Activated T-cell treated with anti-CD3 and anti-CD28 coated beads, Interleukin-2, amount 50 U/mL, for 4 hours (primary cell): ENCODE measurements around the gene TRIM36. TPM values are rescaled to one million over a fixed set of nuclear protein-coding genes. Genes with fewer than 3 reads are reported as not detected.

Source experiments
- ATAC-seq, 2 donors: fragments of 200-7000 bp; cut with Tn5 transposase; one replicate each; pipeline ENCODE4 v1.10.0; 2021
- DNase-seq: peaks from one replicate; pipeline ENCODE4 v3.0.0-alpha.2; 2020
- H3K27me3 Mint-ChIP-seq: one replicate; pipeline ENCODE4 v1.8.0; 2021; ENCODE audit warnings: low read depth, mixed read lengths
- H3K36me3 Mint-ChIP-seq: one replicate; pipeline ENCODE4 v1.8.0; 2022; ENCODE audit warnings: mixed read lengths; ENCODE audit not compliant: insufficient read depth
- H3K4me1 Mint-ChIP-seq: one replicate; pipeline ENCODE4 v1.8.0; 2021; ENCODE audit warnings: low read depth, mixed read lengths
- H3K4me3 Mint-ChIP-seq: one replicate; pipeline ENCODE4 v1.8.0; 2021; ENCODE audit warnings: mild to moderate bottlenecking, moderate library complexity, mixed read lengths
- H3K9me3 Mint-ChIP-seq: one replicate; pipeline ENCODE4 v1.8.0; 2021; ENCODE audit warnings: mixed read lengths
- total RNA-seq, 3 donors: library from RNA; stranded (reverse); gene quantifications; one replicate each; pipeline ENCODE4 v1.2.1, GENCODE V29; 2021

TRIM36 gene
- total RNA-seq, 3 donors from 2014 or later = not detected

GRCh38 chr5:115180165-115180709 lies 10.5 kb upstream of the TRIM36 start:
- peak overlapping the region; percentile 78 for H3K4me3 Mint-ChIP-seq
- ATAC-seq (peak; percentile 66 to 72), DNase-seq (no peak)
- peaks cover 9% of the 10 kb centered on the region for H3K4me1 Mint-ChIP-seq
- H3K36me3 Mint-ChIP-seq = no peaks in the 10 kb centered on the region
- no peaks in the 10 kb centered on the region for H3K9me3 Mint-ChIP-seq
- peaks cover 70% of the 10 kb centered on the region for H3K27me3 Mint-ChIP-seq

DNA sequence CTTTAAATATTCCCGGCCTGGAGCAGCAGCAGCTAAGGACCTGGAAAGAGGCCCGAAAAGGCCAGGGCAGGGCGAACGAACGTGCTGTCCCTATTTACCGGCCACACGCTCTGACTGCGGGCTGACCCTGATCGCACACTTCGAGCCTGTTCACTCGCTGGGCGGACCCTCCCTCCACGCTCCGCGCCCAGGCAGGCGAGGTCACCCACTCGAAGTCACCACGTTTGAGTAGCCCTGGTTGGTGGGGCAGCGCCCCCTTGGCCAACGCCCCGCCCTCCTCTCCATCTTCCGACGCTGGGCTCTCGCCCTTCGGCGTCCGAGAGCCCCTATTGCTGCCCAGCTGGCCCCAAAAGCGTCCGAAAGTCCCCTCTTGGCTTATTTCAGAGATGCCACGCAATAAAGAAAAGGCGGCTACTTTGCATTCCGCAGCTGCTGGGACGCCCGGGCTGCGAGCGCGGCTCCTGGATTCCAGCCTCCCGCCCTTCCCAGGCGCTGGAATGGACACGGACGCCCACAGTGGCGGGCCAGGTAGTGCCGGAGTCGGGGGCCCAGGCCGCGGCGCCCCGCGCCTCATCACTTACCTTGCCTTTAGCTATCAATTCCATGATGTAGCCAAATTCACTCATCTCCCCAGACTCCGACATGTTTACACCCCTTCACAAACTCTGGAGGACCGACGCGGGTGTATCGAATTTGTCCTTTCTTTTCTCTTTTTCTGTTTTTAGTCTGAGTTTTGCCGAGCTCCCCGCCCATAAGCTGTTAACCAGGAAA lies 9.9 kb upstream of the TRIM36 start:
- peaks cover 6% of the 10 kb centered on the region for H3K4me1 Mint-ChIP-seq
- H3K4me3 Mint-ChIP-seq = peak overlapping the region; percentile 78
- no peaks in the 10 kb centered on the region for H3K36me3 Mint-ChIP-seq
- no peaks in the 10 kb centered on the region for H3K9me3 Mint-ChIP-seq
- peaks cover 70% of the 10 kb centered on the region for H3K27me3 Mint-ChIP-seq
- ATAC-seq = peak; percentile 39 to 42
- no peak for DNase-seq

DNA sequence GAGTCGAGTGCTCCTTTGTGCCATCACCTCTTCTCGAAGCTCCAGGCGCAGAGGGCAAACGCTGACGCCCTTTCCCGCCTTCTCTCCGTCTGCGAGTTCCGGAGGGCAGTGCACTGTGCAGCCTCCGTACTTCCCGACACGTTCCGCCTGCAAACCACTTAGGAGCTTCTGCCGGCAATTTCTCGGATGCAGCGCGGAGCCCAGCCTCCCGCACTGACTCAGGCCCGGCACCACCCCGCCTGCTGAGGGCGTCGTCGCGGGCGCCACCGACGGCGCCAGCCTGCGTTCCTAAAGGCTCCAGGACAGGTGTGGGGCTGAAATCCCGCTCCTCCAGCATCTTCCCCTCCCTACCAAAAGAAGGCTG lies 9.3 kb upstream of the TRIM36 start:
- no peak for DNase-seq

DNA sequence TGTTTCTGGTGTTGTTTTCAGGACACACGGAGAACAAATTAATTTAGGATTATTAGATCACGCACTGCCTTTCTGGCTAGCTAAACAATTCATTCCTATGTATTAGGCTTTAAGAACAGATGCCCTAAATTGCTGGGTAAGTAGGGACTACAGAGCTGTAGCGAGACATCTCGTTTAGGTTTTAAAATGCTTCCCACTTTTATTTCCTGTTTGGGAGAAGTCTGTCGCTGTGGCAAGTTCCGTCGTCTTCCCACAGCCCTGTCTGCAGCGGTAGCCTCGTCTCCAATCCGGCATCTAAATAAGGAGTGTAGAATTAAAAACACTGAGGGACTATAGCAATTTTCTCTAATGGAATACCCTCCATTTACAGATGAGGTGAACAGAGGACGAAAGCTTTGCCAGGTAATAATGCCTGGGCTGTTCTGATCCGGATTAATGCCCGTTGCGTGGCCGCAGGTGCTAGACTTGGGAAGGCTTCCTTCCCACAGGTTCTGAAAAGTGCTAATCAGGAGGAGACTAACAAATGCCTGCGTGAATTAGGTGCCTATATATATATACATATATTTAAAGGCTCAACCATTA lies 1.3 kb upstream of the TRIM36 start:
- DNase-seq (no peak), ATAC-seq (no peak)
- Mint-ChIP-seq H3K4me1 (peaks cover 10% of the 10 kb centered on the region), H3K36me3 (peaks cover 3% of the 10 kb centered on the region), H3K27me3 (peaks cover 67% of the 10 kb centered on the region), H3K4me3 (peak overlapping the region; percentile 68), H3K9me3 (peaks cover 10% of the 10 kb centered on the region)

More for the DNA sequence above, 9.3 kb upstream of the TRIM36 start:
- Mint-ChIP-seq H3K9me3 (no peaks in the 10 kb centered on the region), H3K4me1 (peaks cover 6% of the 10 kb centered on the region), H3K36me3 (no peaks in the 10 kb centered on the region), H3K27me3 (peaks cover 70% of the 10 kb centered on the region), H3K4me3 (no peak overlapping the region)
- ATAC-seq = peak in 1 of 2 donors; percentile 20

DNA sequence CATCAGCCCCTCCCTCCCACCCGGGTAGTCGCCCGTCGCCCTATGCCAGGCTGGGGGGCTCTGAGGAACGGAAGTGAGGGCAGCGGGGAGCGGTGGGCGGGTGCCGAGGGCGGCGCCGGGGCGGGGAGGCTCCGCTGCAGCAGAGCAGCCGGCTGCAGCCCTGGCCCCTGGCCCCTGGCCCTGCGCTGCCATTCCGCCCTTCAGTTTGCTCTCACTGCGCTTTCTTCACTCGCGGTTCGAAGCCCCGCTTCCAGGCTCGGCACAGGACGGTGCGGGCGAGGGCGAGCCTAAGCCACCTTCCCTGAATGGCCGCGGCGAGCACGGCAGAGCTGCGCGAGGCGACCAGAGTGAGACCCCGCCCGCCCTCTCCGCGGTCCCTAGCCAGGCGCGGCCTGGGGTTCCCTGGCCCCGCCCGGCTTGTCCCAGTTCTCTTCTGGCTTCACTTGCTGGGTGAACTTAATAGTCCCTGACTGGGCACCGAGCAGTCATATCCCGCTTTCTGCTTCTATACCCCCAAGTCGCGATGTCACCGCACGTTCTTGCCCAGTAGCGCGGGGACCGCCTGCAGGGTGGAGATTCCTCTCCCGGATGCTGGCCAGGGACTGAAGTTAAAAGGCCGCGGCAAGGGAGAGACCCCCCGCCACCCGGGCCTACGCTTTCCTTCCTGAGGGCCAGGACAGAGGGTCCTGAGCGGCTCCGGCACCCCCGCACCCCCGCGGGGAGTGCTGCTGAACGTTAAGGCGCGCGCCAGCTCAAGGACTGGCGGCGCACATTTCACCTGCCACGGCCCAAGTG lies 623 bp upstream of the TRIM36 start:
- peak; percentile 58 to 68 for ATAC-seq
- Mint-ChIP-seq H3K4me1 (peaks cover 10% of the 10 kb centered on the region), H3K4me3 (peak overlapping the region; percentile 79), H3K27me3 (peaks cover 70% of the 10 kb centered on the region), H3K36me3 (peaks cover 3% of the 10 kb centered on the region), H3K9me3 (peaks cover 10% of the 10 kb centered on the region)
- DNase-seq = no peak

DNA sequence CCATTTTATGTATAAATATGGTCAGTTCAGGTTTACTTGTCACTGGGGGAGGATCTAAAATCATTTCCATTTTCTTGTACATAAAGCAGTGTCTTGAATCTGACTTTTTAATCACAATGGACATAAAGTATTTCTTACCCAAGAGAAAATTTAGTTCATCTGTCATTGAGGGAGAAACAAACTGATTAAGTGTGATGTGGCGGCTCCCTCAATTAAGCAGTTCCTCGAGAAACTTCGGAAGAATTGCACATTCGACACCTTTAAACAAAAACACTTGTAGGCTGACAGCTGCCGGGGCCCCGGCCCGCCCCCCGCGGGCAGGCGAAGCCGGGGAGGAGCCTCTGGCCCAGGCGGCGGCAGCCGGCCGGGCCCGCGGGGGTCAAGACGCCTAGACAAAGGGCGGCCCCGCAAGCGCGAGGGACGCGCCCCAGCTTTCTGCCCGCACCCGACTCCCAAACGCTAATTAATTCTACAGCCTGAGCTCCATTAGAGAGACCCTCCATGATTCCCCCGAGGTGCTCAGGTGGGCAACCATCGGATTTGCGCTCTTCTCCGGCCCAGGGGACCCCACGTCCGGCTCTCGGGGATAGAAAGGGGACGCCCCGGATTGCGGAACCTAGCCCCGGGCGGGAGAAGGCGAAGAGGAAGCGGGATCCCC lies 750 bp downstream of the TRIM36 start:
- peaks cover 68% of the 10 kb centered on the region for H3K27me3 Mint-ChIP-seq
- DNase-seq (no peak), ATAC-seq (no peak)
- H3K9me3 Mint-ChIP-seq = peaks cover 10% of the 10 kb centered on the region
- peak overlapping the region; percentile 79 for H3K4me3 Mint-ChIP-seq
- peaks cover 10% of the 10 kb centered on the region for H3K4me1 Mint-ChIP-seq
- H3K36me3 Mint-ChIP-seq = peaks cover 3% of the 10 kb centered on the region

DNA sequence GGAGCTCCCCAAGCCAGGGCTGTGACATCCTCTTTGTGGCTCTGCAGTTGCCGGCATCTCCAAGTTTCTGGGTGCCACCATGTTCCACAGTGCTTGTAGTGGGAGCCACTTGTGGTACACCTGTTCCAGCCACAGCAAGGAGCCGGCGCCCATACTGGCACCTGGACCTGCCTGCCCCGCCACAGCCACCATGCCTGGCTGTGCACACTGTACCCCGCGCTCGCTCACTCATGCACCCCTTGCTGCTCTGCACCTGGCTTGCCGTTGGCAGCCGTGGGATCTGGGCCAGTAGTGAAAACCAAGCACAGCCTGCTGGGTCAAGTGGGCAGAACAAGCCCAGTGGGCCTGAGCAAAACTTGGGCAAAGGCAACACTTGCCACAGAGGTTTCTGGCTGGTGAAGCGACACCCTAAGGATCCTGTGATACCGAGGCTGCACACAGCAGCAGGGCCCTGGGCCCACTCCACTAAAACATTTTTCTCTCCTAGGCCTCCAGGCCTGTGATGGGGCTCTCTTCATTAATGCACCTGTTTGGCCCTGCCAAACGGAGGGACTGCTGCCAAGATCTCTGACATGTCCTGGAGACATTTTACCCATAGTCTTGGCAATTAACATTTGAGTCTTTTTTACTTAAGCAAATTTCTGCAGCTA lies 2.8 kb downstream of the TRIM36 start:
- Mint-ChIP-seq H3K4me1 (peaks cover 10% of the 10 kb centered on the region), H3K9me3 (peaks cover 10% of the 10 kb centered on the region), H3K4me3 (no peak overlapping the region), H3K36me3 (peaks cover 3% of the 10 kb centered on the region), H3K27me3 (peaks cover 64% of the 10 kb centered on the region)
- no peak for DNase-seq
- no peak for ATAC-seq

DNA sequence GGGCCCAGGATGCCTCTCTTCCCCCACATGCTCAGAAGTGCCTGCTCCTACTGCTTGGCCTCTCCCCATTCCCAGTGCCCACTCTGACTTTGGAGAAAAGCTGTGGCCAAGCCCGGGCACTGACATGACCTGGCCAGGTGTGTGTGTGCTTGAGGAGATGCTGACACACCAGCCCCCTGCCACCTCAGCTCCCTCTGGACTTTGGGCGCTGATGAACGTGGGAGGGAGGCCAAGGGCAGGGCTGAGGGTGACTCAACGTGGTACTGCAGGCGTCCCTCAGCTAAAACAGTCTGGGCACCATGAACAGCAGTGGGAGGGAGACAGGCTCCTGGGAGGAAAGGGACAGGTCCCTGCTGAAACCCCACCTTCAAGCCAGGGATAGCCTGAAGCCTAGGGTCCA lies 3.9 kb downstream of the TRIM36 start:
- Mint-ChIP-seq H3K4me1 (peaks cover 6% of the 10 kb centered on the region), H3K9me3 (peaks cover 10% of the 10 kb centered on the region), H3K36me3 (peaks cover 3% of the 10 kb centered on the region), H3K27me3 (peaks cover 58% of the 10 kb centered on the region), H3K4me3 (no peak overlapping the region)
- ATAC-seq (no peak), DNase-seq (no peak)

GRCh38 chr5:115160975-115161475 lies 8.7 kb downstream of the TRIM36 start:
- Mint-ChIP-seq H3K9me3 (no peaks in the 10 kb centered on the region), H3K4me1 (no peaks in the 10 kb centered on the region), H3K36me3 (no peaks in the 10 kb centered on the region), H3K4me3 (no peak overlapping the region), H3K27me3 (peaks cover 42% of the 10 kb centered on the region)
- DNase-seq = no peak
- ATAC-seq = no peak

DNA sequence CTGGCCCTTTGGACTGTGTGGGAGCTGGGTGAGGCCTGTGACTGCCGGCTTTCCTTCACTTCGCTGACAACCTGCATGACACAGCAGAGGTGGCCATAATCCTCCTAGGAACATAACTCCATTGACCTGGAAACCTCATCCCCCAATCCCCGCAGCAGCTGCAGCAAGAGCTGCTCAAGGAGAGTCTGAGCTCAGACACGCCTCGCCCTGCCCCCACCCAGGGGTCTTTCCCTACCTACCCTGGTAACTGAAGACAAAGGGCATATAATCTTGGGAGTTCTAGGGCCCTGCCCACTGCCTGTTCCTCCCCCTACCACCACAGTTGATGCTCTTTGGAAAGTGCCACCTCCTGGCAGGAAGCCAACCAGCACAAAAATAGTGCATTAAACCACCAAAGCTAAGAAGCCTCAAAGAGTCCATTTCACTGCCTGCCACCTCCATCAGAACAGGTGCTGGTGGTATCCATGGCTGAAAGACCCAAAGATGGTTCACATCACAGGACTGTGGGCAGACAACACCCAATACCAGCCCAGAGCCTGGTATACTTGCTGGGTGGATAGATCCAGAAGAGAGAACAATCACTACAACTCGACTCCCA lies 18.4 kb downstream of the TRIM36 start:
- ATAC-seq (no peak), DNase-seq (no peak)
- peaks cover 19% of the 10 kb centered on the region for H3K9me3 Mint-ChIP-seq
- no peak overlapping the region for H3K4me3 Mint-ChIP-seq
- no peaks in the 10 kb centered on the region for H3K4me1 Mint-ChIP-seq
- no peaks in the 10 kb centered on the region for H3K36me3 Mint-ChIP-seq
- peaks cover 38% of the 10 kb centered on the region for H3K27me3 Mint-ChIP-seq

DNA sequence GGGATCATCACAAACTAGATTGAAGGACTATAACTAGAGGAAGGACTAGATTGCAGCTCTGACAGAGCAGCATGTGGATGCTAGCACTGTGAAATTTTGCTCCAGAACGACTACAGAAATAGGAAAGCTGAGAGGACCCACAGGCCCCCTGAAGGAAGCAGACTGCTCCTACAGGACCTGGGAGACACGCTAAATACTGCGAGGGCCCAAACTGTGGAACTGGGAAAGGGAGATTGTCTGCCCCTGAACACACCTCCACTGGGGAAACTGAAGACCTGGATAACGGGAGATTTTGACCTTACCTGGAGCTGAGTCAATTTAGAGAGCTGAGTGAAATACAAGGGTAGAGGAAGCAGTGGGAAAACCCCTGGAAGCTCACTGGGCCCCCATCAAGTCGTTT lies 19.2 kb downstream of the TRIM36 start:
- Mint-ChIP-seq H3K9me3 (peaks cover 14% of the 10 kb centered on the region), H3K4me3 (no peak overlapping the region), H3K36me3 (no peaks in the 10 kb centered on the region), H3K27me3 (peaks cover 31% of the 10 kb centered on the region), H3K4me1 (no peaks in the 10 kb centered on the region)
- no peak for ATAC-seq
- no peak for DNase-seq

DNA sequence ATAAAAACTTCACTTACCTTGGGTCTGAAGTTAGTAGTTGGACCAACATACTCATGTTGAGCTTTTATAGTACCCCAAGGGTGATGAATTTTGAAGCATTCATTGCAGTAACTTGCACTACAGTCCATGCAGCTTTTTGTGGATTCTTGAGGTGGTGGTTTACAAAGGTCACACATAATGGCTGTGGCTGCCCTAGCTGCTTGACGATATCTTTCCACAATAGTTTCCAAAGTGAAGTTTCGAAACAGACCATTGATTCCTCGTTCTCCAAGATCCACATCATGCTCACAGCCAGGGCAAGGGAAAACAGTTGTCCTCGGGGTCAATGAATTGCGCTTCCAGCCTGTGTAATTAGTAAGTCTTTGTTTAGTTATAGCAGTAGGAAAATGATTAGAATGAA lies 22.7 kb downstream of the TRIM36 start:
- ATAC-seq (no peak), DNase-seq (no peak)
- peaks cover 23% of the 10 kb centered on the region for H3K27me3 Mint-ChIP-seq
- H3K4me3 Mint-ChIP-seq = no peak overlapping the region
- H3K9me3 Mint-ChIP-seq = peaks cover 5% of the 10 kb centered on the region
- H3K4me1 Mint-ChIP-seq = no peaks in the 10 kb centered on the region
- H3K36me3 Mint-ChIP-seq = no peaks in the 10 kb centered on the region

DNA sequence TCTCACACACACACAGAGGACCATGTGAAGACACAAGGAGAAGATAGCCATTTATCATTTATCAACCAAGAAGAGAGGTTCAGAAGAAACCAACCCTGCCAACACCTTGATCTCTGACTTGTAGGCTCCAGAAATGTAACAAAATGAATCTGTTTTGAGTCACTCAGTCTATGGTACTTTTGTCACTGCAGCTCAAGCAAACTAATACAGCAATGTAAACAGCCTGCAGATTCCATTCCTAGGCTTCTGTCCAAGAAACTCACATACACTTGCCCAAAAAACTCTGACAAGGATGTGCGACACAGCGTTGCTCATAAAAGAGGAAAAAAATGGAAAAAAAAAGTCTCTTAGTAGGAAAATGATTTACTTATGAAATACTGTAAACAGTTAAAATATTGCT lies 33.4 kb downstream of the TRIM36 start:
- DNase-seq (no peak), ATAC-seq (no peak)
- H3K36me3 Mint-ChIP-seq = no peaks in the 10 kb centered on the region
- no peak overlapping the region for H3K4me3 Mint-ChIP-seq
- peaks cover 29% of the 10 kb centered on the region for H3K27me3 Mint-ChIP-seq
- H3K4me1 Mint-ChIP-seq = no peaks in the 10 kb centered on the region
- no peaks in the 10 kb centered on the region for H3K9me3 Mint-ChIP-seq
